ENCODE data around the gene GPD2. TPM values are rescaled to one million over a fixed set of nuclear protein-coding genes. Genes with fewer than 3 reads are reported as not detected.

GPD2 gene
- total and polyA plus RNA-seq, 2 donors (not counting 1 experiment from before 2014, with no cell fraction given), result 5.1 to 26.8 TPM

DNA sequence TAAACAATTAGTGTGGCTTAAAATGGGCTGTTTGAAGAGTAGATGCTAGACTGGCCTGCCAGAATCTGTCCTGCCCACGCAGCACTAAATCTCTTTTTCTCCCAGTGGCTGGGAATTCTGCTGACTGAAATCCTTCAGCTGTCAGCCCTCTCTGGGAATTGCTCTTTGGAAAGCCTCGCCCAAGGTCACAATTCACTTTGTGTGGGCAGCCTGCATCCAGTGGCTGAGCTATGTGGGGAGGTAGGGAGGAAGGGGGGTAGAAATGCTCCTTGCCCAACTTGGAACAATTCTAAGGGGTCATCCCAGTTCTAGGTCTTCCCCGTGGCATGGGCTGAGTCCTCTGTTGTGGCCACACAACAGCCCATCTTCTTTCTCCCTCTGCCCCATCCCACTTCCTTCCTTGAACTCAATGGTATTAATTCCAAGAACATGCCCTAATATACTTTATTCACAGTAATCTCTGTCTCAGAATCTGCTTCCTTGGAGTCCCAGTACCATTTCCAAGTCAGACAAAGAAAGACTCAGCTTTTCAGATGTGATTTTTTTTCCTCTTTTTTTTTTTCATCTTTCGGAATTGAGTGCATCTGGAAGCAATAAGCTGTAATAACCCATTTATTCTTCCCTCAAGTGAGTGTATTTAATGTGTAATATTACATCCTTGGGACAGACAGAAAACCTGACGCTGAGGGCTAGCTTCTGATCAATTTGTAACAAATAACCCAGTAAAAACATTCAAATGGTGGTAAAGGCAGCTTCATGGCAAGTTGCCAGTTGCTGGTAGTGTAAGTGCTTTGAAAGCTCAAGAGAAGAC lies 189.4 kb downstream of the GPD2 start:
- POLR2A ChIA-PET, result no interaction called here
- Histone ChIP-seq H3K9me3 (ENCODE audit: control extremely low read depth in 1 of 3, control insufficient read depth in 2 of 3, insufficient read depth in 1 of 3, low read length in 2 of 3) (peaks cover 0 to 4% (median 4%) of the 10 kb centered on the region in 3 donors), H3K27ac (ENCODE audit: low read length in 2 of 2) (no peak overlapping the region), H3K79me2 (ENCODE audit: control insufficient read depth, insufficient read depth, low read length) (no peaks in the 10 kb centered on the region), H2AFZ (ENCODE audit: insufficient read depth, low read depth, low read length, poor library complexity, severe bottlenecking) (no peak overlapping the region), H3K27me3 (replicated peaks in 1 of 4; ENCODE audit: control extremely low read depth in 1 of 4, control insufficient read depth in 3 of 4, insufficient read depth in 4 of 4, low read length in 3 of 4) (peaks cover 0 to 3% (median 0%) of the 10 kb centered on the region in 4 experiments), H3K9ac (ENCODE audit: low read length) (no peak overlapping the region), H4K20me1 (ENCODE audit: control insufficient read depth, insufficient read depth, low read length, poor library complexity, severe bottlenecking) (no peaks in the 10 kb centered on the region), H3K4me2 (replicated peaks; ENCODE audit: low read depth, low read length, poor library complexity, severe bottlenecking) (no peak overlapping the region), H3K4me3 (ENCODE audit: control extremely low read depth in 1 of 5, extremely low read depth in 1 of 5, insufficient read depth in 1 of 5, low read depth in 2 of 5, low read length in 4 of 5) (no peak overlapping the region), H3K4me1 (ENCODE audit: control insufficient read depth in 2 of 2, insufficient read depth in 2 of 2, low read length in 2 of 2) (no peaks in the 10 kb centered on the region), H3K36me3 (replicated peaks in 1 of 2; ENCODE audit: control extremely low read depth in 1 of 2, control insufficient read depth in 1 of 2, extremely low read depth in 1 of 2, insufficient read depth in 2 of 2, low read length in 1 of 2) (no peaks in the 10 kb centered on the region)
- Mint-ChIP-seq H3K27ac (no peak overlapping the region), H3K4me3 (no peak overlapping the region), H3K4me1 (no peaks in the 10 kb centered on the region), H3K9me3 (ENCODE audit: insufficient read depth) (peaks cover 4% of the 10 kb centered on the region), H3K27me3 (peaks cover 4% of the 10 kb centered on the region)
- 85% methylated on average over 3 of the region's 5 CpGs for WGBS (ENCODE audit: insufficient coverage)
- ATAC-seq (ENCODE audit: low read depth) (no peak), DNase-seq (no peak)
- CTCF ChIA-PET, result no interaction called here
- no peak for TF ChIP-seq EZH2 (IDR thresholded peaks at IDR 0.05; ENCODE audit: borderline replicate concordance, insufficient read depth, low read depth, low read length, poor library complexity, severe bottlenecking)
- TF ChIP-seq, protein P1, sequence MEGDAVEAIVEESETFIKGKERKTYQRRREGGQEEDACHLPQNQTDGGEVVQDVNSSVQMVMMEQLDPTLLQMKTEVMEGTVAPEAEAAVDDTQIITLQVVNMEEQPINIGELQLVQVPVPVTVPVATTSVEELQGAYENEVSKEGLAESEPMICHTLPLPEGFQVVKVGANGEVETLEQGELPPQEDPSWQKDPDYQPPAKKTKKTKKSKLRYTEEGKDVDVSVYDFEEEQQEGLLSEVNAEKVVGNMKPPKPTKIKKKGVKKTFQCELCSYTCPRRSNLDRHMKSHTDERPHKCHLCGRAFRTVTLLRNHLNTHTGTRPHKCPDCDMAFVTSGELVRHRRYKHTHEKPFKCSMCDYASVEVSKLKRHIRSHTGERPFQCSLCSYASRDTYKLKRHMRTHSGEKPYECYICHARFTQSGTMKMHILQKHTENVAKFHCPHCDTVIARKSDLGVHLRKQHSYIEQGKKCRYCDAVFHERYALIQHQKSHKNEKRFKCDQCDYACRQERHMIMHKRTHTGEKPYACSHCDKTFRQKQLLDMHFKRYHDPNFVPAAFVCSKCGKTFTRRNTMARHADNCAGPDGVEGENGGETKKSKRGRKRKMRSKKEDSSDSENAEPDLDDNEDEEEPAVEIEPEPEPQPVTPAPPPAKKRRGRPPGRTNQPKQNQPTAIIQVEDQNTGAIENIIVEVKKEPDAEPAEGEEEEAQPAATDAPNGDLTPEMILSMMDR (IDR thresholded peaks at IDR 0.05), result no peak
- intact Hi-C loops (cut with micrococcal nuclease), result no loop called here

DNA sequence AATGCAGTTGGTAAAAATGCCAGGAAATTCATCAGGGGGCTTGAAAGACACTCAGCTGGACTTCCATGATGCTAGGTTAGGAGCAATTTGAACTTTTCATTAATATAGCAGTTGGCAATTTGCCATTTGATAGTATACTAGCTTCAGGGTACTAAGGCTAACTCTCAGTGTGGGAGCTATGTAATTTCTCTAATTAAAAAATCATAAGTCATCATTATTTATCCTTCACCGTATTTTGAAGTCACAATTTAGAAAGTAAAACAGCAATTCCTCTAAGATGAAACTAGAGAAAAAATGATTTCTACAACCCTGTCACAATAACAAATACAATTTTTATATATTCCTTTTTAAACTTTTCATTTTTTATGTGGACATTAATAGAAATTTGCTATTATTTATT lies 190.8 kb downstream of the GPD2 start:
- CTCF ChIA-PET, result no interaction called here
- intact Hi-C loops (cut with micrococcal nuclease), result no loop called here

More for the DNA sequence above, 190.8 kb downstream of the GPD2 start:
- TF ChIP-seq EZH2 (IDR thresholded peaks at IDR 0.05; ENCODE audit: borderline replicate concordance, insufficient read depth, low read depth, low read length, poor library complexity, severe bottlenecking), result no peak
- TF ChIP-seq, protein P1 (IDR thresholded peaks at IDR 0.05), result no peak
- POLR2A ChIA-PET, result no interaction called here
- Mint-ChIP-seq H3K9me3 (ENCODE audit: insufficient read depth) (peaks cover 4% of the 10 kb centered on the region), H3K27ac (no peak overlapping the region), H3K4me3 (no peak overlapping the region), H3K27me3 (peaks cover 4% of the 10 kb centered on the region), H3K4me1 (no peaks in the 10 kb centered on the region)
- H2AFZ ChIP-seq (ENCODE audit: insufficient read depth, low read depth, low read length, poor library complexity, severe bottlenecking), result no peak overlapping the region
- no peaks in the 10 kb centered on the region for H3K27me3 ChIP-seq (replicated peaks in 1 of 4; ENCODE audit: control extremely low read depth in 1 of 4, control insufficient read depth in 3 of 4, insufficient read depth in 4 of 4, low read length in 3 of 4)
- H3K36me3 ChIP-seq (replicated peaks in 1 of 2; ENCODE audit: control extremely low read depth in 1 of 2, control insufficient read depth in 1 of 2, extremely low read depth in 1 of 2, insufficient read depth in 2 of 2, low read length in 1 of 2), result no peaks in the 10 kb centered on the region
- no peaks in the 10 kb centered on the region for H3K79me2 ChIP-seq (ENCODE audit: control insufficient read depth, insufficient read depth, low read length)
- H3K9me3 ChIP-seq (ENCODE audit: control extremely low read depth in 1 of 3, control insufficient read depth in 2 of 3, insufficient read depth in 1 of 3, low read length in 2 of 3), result peaks cover 0 to 4% (median 4%) of the 10 kb centered on the region in 3 donors
- no peak for ATAC-seq (ENCODE audit: low read depth)
- DNase-seq, result no peak
- H3K4me3 ChIP-seq (ENCODE audit: control extremely low read depth in 1 of 5, extremely low read depth in 1 of 5, insufficient read depth in 1 of 5, low read depth in 2 of 5, low read length in 4 of 5), result no peak overlapping the region
- H3K4me2 ChIP-seq (replicated peaks; ENCODE audit: low read depth, low read length, poor library complexity, severe bottlenecking), result no peak overlapping the region
- H3K27ac ChIP-seq (ENCODE audit: low read length in 2 of 2), result no peak overlapping the region
- WGBS (ENCODE audit: insufficient coverage), result no CpG with 5 or more reads among the region's 1 CpG
- H3K4me1 ChIP-seq (ENCODE audit: control insufficient read depth in 2 of 2, insufficient read depth in 2 of 2, low read length in 2 of 2), result no peaks in the 10 kb centered on the region
- H4K20me1 ChIP-seq (ENCODE audit: control insufficient read depth, insufficient read depth, low read length, poor library complexity, severe bottlenecking), result no peaks in the 10 kb centered on the region
- no peak overlapping the region for H3K9ac ChIP-seq (ENCODE audit: low read length)
